IPS-18c (cell line): ENCODE measurements around the gene RASD1.

Experiments used
- H3K4me3 ChIP-seq: 2 replicates; pipeline ENCODE4 v1.7.0; 2013; ENCODE audit warnings: low read depth, mild to moderate bottlenecking, low read length, moderate library complexity; ENCODE audit not compliant: insufficient read depth
- H3K9me3 ChIP-seq: one replicate; pipeline ENCODE4 v1.6.1; 2013; ENCODE audit warnings: mild to moderate bottlenecking, low read length, moderate library complexity; ENCODE audit not compliant: control insufficient read depth, insufficient read depth

The RASD1 gene

DNA sequence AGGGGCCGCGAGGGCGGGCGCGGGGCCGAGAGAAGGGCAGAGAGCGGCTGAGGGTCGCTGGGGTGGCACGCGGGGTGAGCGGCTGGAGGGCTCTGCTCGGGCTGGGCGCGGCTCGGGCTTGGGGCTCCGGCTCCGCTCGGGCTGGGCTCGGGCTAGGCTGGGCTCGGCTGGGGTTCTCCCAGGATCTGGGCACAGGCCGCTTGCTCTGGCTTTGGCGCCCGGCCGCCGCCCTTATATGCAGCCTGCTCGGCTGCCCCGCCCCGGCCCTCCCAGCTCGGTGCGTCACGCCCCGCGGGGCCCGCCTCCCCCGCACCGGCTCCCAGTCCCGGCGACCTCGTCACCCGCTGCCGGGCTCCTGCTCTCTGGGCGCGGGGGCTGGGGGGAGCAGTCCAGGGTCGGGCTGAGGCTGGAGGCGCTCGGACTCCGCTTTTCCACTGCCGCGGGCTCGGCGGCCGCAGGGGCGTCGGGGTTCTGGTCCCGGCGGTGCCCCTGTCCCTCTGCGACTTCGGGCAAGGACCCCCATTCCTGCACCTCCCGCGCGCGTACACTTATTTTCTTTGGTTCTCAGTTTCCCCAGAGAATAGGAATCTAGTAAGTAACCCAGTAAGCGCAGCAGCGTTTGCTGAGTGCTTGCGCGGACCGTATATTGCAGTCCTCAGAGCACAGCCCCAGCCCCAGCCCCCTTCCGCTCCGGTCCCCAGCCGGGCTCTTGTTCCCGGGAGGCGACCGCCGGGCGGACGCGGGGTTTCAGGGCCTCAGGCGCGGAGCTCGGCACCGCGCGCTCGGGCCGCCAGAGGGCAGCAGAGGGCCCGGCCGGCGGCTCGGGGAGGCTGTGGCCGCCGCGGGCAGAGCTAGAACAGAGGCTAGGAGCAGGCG, at the start of gene RASD1:
RASD1 (minus strand) TSS at position 207 of the 876 bp plus-strand sequence. CDS start 214 bp downstream, outside the sequence.
- H3K9me3 ChIP-seq, result no peaks in the 10 kb centered on the region
- peak within 1 kb of the TSS; percentile 78 for H3K4me3 ChIP-seq

GRCh38 chr17:17545984-17546383, 49.8 kb upstream of the RASD1 start:
- Histone ChIP-seq H3K4me3 (no peak overlapping the region), H3K9me3 (no peaks in the 10 kb centered on the region)

GRCh38 chr17:17545031-17545820, 49.0 kb upstream of the RASD1 start:
- Histone ChIP-seq H3K9me3 (no peaks in the 10 kb centered on the region), H3K4me3 (no peak overlapping the region)

DNA sequence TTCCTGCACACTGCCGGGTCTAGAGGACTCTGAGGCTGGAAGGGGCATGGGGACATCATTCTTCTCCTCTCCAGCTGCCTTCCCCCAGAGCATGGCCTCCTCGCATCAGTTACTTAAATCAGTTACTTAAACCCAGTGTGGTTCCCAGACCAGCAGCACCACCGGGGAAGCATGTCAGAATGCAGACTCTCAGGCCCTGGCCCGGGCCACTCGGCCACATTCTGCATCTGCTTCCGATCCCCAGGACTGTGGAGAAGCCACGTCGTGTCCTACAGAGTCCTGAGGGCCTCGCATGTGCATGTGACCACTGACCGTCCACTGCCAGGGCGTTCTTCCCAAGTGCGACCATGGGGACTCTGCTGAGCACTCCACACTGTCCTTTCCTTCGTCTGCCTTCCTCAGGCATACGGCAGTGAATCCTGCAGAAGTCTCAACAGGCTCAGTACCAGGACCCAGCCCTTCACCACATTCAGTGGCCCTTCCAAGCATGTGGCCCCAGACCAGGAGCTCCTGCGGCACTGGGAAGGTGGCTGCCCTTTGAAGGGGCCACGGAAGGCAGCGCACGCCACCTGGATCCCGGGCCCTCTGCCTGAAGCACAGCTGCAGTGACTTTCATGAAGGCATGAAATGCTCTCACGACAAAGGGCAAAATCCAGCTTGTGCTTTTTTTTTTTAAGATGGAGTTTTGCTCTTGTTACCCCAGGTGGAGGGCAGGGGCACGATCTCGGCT, 46.9 kb upstream of the RASD1 start:
- Histone ChIP-seq H3K9me3 (no peaks in the 10 kb centered on the region), H3K4me3 (no peak overlapping the region)

DNA sequence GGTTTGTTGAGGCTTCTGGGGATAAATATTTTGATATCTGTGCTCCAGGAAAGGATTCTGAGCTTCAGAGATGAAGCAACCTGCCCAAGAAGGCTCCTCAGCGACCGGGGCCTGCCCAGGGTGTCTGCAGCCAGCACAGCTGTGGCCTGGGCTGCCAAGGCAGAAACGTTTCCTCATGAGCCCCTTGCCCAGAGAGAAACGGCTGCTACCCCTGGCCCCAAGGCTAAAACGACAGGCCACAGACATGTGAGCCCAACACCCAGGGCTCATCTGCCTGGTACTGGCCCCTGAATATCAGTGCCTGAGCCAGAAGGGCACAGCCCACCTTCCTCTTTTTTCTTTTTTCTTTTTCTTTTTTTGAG, 45.4 kb upstream of the RASD1 start:
- H3K9me3 ChIP-seq, result no peaks in the 10 kb centered on the region
- no peak overlapping the region for H3K4me3 ChIP-seq

DNA sequence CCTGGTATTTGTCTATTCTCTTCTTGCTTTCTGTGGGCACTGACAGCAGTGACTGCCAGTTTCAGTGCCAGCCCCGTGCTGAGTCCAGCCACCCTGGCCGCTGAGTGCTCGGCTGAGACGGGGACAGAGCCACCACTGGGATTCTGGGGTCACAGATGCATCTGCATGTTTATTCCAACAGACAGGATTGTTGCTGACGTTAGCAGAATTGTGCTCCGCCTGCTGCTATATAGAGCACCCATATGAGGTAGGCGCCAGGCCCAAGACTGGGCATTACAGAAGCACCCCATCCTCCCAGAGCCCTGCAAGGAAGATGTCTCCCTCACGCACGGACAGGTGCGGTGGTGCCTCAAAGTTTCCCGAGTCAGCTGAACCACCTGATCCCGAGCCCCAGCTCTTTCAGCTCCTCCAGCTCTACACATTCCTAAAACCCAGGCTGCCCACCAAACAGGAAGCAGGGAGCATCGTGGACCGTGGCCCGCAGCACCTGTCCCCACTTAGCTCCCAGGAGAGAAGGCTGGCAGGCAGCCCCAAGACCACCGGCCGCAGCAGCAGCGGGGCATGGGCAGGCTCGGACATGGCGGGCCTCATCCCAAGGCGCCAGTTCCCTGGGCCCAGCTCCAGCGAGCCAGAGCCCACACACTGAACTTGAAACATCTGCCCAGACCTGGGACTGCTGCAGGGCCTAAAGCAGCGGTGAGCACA, 44.9 kb upstream of the RASD1 start:
- no peak overlapping the region for H3K4me3 ChIP-seq

GRCh38 chr17:17540278-17540906, 44.2 kb upstream of the RASD1 start:
- Histone ChIP-seq H3K4me3 (no peak overlapping the region), H3K9me3 (no peaks in the 10 kb centered on the region)

More for the DNA sequence above, 44.9 kb upstream of the RASD1 start:
- H3K9me3 ChIP-seq, result no peaks in the 10 kb centered on the region

- H3K4me3 ChIP-seq, result no peak overlapping the region
- H3K9me3 ChIP-seq, result no peaks in the 10 kb centered on the region
Measured at GRCh38 chr17:17539591-17539990, 43.4 kb upstream of the RASD1 start.

- H3K4me3 ChIP-seq, result no peak overlapping the region
- no peaks in the 10 kb centered on the region for H3K9me3 ChIP-seq
Measured at GRCh38 chr17:17538417-17539391, 42.5 kb upstream of the RASD1 start.

- Histone ChIP-seq H3K4me3 (no peak overlapping the region), H3K9me3 (no peaks in the 10 kb centered on the region)
Measured at GRCh38 chr17:17537311-17538099, 41.3 kb upstream of the RASD1 start.

DNA sequence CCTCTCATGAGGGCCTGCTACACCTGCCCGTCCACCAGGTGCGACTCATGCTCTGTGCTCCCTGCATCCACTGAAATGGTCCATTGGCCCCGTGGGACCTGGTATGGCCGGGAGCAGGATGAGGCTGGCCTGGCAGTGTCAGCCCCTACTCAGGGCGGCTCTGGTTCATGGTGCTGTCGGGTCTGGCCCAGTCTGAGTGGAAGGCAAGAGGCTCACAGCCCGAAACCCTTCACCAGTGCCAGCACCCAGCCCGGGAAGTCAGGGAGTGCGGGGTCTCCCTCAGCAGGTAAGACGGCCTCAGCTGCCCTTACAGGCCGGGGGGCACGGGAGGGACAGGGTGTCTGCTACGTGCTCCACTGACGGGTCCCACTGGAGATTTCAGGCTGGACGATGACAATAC, 40.5 kb upstream of the RASD1 start:
- Histone ChIP-seq H3K9me3 (no peaks in the 10 kb centered on the region), H3K4me3 (no peak overlapping the region)

GRCh38 chr17:17535957-17536356, 39.8 kb upstream of the RASD1 start:
- Histone ChIP-seq H3K4me3 (no peak overlapping the region), H3K9me3 (no peaks in the 10 kb centered on the region)

DNA sequence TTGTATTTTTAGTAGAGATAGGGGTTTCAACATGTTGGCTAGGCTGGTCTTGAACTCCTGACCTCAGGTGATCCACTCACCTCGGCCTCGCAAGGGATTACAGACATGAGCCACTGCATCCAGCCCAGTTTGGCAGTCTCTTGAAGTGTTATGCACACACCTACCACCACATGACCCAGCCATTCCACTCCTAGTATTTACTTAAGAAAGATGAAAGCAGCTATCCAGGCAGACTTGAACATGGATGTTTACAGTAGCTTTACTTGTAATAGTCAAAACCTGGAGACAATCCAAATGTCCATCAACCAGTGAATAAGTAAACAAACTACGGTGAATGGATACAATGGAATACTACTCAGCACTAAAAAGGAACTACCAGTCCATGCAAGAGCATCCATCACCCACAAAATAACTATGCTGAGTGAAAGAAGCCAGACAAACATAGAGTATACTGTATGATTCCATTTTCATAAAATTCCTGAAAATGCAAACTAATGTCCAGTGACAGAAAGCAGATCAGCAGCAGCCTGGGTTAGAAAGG, 37.8 kb upstream of the RASD1 start:
- H3K9me3 ChIP-seq, result no peaks in the 10 kb centered on the region
- H3K4me3 ChIP-seq, result no peak overlapping the region

DNA sequence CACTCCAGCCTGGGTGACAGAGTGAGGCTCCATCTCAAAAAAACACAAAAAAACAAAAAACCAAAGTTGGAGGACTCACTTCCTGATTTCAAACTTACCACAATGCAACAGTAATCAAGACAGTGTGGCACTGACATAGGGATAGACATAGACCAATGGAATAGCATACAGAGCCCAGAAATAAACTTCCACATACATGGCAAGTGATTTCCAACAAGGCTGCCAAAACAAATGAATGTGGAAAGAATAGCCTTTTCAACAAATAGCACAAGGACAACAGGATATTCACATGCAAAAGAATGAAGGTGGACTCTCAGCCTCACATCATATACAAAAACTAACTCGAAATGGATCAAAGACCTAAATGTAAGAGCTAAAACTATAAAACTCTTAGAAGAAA, 36.8 kb upstream of the RASD1 start:
- H3K4me3 ChIP-seq, result no peak overlapping the region
- H3K9me3 ChIP-seq, result no peaks in the 10 kb centered on the region

- no peaks in the 10 kb centered on the region for H3K9me3 ChIP-seq
- H3K4me3 ChIP-seq, result no peak overlapping the region
Measured at GRCh38 chr17:17531156-17531555, 35.0 kb upstream of the RASD1 start.
